Mesodermal cell (in vitro differentiated cells): Measurements from ENCODE around the gene EPC1.
"Not testable (repeated sequence)": the region's sequence is repeated elsewhere in the genome, so short reads cannot be mapped to it uniquely, and the experiment has no call there.

Experiments
- H3K27ac ChIP-seq: 2 replicates; pipeline ENCODE4 v1.7.0; 2013; ENCODE audit warnings: mild to moderate bottlenecking, low read depth, low read length, moderate library complexity; ENCODE audit not compliant: severe bottlenecking
- H3K36me3 ChIP-seq: 2 replicates; pipeline ENCODE4 v1.7.1; 2013; ENCODE audit warnings: mild to moderate bottlenecking, low read length, moderate library complexity; ENCODE audit not compliant: control insufficient read depth, insufficient read depth
- H3K4me1 ChIP-seq: one replicate; pipeline ENCODE4 v1.7.1; 2013; ENCODE audit warnings: mild to moderate bottlenecking, low read length; ENCODE audit not compliant: insufficient read depth, control insufficient read depth, poor library complexity, severe bottlenecking
- H3K4me3 ChIP-seq: 2 replicates; pipeline ENCODE4 v1.7.0; 2013; ENCODE audit warnings: low read length, control low read depth, mild to moderate bottlenecking; ENCODE audit not compliant: insufficient read depth, poor library complexity, severe bottlenecking; ENCODE audit errors: extremely low read depth
- H3K9me3 ChIP-seq: 2 replicates; pipeline ENCODE4 v1.7.1; 2013; ENCODE audit warnings: mild to moderate bottlenecking, low read length, moderate library complexity; ENCODE audit not compliant: control insufficient read depth
- WGBS, 2 experiments: methylation state at CpG; one replicate each; pipeline ENCODE4 v1.1.5; 2013; ENCODE audit warnings: missing lambda C conversion rate in 2 of 2; ENCODE audit not compliant: insufficient coverage in 2 of 2; 5-methylcytosine and 5-hydroxymethylcytosine counted together

The EPC1 gene

DNA sequence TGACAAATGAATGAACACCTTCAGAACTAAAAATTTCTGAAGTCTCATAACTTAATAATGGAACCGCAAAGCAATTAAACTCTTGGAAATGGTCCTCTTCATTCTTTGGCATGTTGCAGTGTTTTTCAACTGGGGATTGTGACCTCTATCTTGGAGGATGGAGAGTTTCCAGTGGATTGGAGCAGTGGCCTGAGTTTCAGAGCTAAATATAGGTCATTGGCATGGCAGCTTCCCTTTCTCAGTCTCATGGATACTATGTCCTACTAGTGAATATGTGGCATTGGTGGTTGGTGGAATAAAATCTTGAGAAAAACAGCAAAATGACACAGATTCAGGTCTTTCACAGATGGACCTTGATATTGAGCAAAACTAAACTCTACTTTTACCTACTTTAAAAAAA lies 24.1 kb upstream of the EPC1 start:
- Histone ChIP-seq H3K9me3 (no peaks in the 10 kb centered on the region), H3K27ac (no peak overlapping the region), H3K4me1 (no peaks in the 10 kb centered on the region), H3K36me3 (peaks cover 17% of the 10 kb centered on the region), H3K4me3 (no peak overlapping the region)
- WGBS, 2 experiments = 89% methylated on average over 1 of the region's 1 CpG; no CpG with 5 or more reads in 1 of the 2 experiments

DNA sequence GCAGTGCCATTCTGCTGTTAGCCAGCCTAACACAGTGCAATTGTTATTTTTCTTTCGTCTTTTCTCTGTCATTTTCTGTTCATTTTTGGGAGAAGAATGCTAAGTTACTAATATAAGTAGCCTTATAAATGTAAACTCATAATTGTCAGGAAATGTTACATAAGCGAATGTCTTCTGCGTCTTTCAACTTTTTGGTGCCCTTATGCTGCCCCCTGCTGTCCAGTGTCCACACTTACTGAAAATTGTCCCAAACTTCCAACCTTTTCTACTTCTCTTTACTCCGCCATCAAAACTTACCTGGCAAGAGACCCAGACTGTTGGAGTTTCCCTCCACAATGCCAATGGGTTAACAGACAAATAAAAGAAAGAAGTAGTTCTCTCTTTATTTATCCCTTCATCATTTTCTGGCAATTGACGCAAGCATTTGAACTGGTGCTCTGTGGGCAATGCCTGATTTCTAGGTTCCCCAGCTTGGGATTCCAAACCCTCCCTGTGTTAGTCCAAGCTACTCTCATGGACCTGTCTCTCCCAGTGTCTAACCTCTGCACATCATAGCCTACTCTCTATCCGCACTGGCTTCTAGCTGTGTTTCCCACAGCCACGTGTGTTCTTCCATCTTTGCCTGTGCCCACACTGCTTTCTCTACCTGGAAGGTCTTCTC lies 21.0 kb upstream of the EPC1 start:
- H3K9me3 ChIP-seq = no peaks in the 10 kb centered on the region
- no peaks in the 10 kb centered on the region for H3K4me1 ChIP-seq
- peak overlapping the region; percentile 20 for H3K27ac ChIP-seq
- H3K4me3 ChIP-seq = no peak overlapping the region
- WGBS, 2 experiments = 73 to 85% methylated on average over 3 to 4 of the region's 7 CpGs
- H3K36me3 ChIP-seq = peaks cover 13% of the 10 kb centered on the region

DNA sequence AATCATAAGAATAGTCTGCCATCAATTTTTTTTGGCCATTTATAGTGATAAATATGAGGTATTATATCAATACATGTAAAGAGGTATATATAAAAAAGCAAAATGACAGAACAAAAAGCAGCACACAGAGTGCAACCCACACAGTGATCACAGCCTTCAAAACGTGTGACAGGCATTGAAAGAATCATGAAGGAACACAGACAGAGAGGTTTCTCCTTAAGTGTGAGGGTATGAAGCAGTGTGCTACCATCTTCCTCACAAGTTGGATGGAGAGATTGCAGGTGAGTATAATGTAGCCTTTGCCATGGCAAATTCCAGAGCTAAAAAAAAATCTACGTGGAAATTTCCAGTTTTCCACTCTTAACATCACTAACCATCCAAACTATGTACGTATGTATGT lies 19.6 kb upstream of the EPC1 start:
- Histone ChIP-seq H3K27ac (no peak overlapping the region), H3K4me3 (no peak overlapping the region), H3K36me3 (peaks cover 5% of the 10 kb centered on the region), H3K9me3 (no peaks in the 10 kb centered on the region), H3K4me1 (no peaks in the 10 kb centered on the region)
- WGBS, 2 experiments = no CpG with 5 or more reads among the region's 3 CpGs

DNA sequence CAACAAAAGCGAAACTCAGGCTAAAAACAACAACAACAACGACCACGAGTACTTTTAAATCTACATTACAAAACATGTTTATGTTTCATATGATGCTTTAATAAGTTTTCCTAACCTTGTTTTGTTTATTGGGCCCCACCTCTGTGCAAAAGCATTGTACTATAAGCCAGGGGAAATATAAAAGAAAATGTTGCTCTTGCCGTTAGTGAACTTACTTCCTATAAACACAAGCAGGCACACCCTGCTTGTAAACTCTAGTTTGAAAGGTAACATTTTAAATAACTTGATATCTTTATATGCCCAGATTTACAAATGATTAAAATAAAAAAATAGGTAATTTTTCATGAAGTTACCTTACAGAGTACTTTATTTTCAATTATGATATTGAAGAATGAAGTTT lies 19.2 kb upstream of the EPC1 start:
- H3K27ac ChIP-seq = no peak overlapping the region
- no peaks in the 10 kb centered on the region for H3K4me1 ChIP-seq
- no CpG with 5 or more reads among the region's 4 CpGs for WGBS, 2 experiments
- peaks cover 9% of the 10 kb centered on the region for H3K36me3 ChIP-seq
- no peaks in the 10 kb centered on the region for H3K9me3 ChIP-seq
- no peak overlapping the region for H3K4me3 ChIP-seq

DNA sequence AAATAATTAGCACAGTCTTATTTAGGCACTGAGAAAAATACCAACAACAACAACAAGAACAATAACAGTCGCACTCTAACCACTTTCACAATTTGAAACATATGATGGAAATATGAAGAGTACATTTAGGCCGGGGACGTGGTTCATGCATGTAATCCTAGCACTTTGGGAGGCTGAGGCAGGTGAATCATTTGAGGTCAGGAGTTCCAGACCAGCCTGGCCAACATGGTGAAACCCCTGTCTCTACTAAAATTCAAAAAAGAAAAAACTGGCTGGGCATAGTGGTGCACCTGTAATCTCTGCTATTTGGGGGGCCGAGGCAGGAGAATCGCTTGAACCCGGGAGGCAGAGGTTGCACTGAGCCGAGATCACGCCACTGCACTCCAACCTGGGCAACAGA lies 18.4 kb upstream of the EPC1 start:
- not testable (repeated sequence) for H3K4me3 ChIP-seq, H3K9me3 ChIP-seq, H3K4me1 ChIP-seq, H3K36me3 ChIP-seq, H3K27ac ChIP-seq
- WGBS, 2 experiments = 90 to 97% methylated on average over 4 to 7 of the region's 8 CpGs

DNA sequence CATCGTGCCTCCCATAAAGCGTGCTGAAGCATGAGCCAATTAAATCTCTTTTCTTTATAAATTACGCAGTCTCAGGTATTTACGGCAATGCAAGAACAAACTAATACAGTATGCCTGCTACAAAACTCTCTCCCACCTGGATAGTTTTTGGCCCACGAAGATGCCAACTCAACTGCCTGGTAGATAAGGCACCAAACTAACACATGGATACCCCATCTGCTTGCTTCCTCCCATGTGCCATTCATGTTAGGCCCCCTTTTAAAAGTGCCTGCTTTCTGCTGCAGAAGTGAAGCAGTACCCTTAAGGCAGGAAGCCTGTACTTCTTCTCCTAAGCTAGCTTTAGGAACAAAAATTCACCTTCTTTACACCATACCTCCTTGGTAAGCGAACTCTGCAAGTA lies 15.6 kb upstream of the EPC1 start:
- Histone ChIP-seq H3K9me3 (no peaks in the 10 kb centered on the region), H3K4me1 (no peaks in the 10 kb centered on the region), H3K27ac (peak overlapping the region; percentile 16), H3K4me3 (no peak overlapping the region), H3K36me3 (peaks cover 10% of the 10 kb centered on the region)
- 91 to 96% methylated on average over 5 of the region's 6 CpGs for WGBS, 2 experiments

DNA sequence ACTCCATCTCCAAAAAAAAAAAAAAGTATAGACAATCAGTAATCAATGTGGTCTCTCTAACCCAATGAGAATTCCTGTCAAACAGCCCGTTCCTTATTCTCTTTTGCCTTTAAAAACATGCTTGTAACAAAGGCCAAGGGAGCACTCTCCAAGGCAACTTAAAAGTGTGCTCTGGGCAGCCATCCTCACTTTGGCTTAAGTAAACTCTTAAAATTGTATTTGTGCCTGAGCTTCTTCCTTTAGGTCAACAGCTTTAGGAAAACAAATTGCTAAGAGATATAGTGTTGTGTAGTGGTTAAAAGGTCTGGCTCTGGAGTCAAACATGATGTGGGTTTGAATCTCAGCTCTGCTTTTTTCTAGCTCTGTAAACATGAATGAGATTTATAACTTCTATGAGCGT lies 13.9 kb upstream of the EPC1 start:
- WGBS, 2 experiments = 100% methylated on average over 1 to 2 of the region's 2 CpGs
- H3K4me3 ChIP-seq = no peak overlapping the region

DNA sequence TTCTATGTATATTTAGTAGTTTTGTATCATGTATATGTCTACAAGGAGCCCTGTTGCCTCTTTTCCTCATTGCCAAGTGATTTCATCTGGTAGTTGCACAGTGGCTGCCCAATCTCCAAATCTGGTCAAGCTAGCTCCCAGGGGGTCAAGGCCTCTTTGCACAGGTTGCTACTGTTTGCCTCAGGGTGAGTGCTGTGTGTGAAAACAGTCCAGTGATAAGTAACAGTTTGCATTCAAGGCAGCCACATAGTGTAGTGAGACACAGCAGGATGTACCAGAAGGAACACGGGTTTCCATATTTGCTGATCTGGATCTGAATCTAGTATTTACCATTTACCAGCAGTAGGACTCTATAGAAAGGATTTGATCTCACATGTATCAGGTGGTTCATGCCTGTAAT lies 13.3 kb upstream of the EPC1 start:
- Histone ChIP-seq H3K4me3 (no peak overlapping the region), H3K9me3 (peaks cover 2% of the 10 kb centered on the region), H3K4me1 (no peaks in the 10 kb centered on the region), H3K36me3 (peaks cover 14% of the 10 kb centered on the region), H3K27ac (no peak overlapping the region)
- 100% methylated on average over 1 of the region's 1 CpG for WGBS, 2 experiments

More for the DNA sequence above, 13.9 kb upstream of the EPC1 start:
- no peaks in the 10 kb centered on the region for H3K4me1 ChIP-seq
- H3K27ac ChIP-seq = no peak overlapping the region
- no peaks in the 10 kb centered on the region for H3K9me3 ChIP-seq
- peaks cover 14% of the 10 kb centered on the region for H3K36me3 ChIP-seq

DNA sequence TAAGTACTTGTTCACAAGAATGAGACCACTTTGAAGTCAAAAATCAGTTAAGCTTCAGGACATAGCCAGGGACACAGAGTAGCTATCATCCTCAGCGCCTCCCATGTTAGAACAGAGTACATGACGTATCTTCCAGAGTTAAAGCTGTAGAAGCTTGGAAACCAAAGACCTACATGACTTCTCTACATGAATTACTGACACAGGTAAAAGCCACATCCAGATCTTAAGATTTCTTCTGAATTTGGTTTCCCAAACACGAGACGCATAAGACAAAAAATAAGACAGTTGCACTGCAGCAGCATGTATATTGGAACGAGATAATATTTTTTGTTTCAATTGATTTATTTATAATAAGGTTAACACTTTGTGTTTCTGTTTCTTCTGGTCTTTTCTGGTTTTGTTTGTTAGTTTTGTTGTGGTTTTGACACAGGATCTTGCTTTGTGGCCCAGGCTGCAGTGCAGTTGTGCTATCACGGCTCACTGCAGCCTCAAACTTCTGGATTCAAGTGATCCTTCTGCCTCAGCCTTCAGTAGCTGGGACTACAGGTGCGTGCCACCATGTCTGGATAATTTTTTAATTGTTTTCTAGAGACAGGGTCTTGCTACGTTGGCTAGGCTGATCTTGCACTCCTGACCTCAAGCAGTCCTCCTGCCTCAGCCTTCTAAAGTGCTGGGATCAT lies 10.2 kb upstream of the EPC1 start:
- H3K9me3 ChIP-seq = peaks cover 7% of the 10 kb centered on the region
- peaks cover 21% of the 10 kb centered on the region for H3K36me3 ChIP-seq
- no peak overlapping the region for H3K27ac ChIP-seq
- 96 to 97% methylated on average over 3 to 6 of the region's 8 CpGs for WGBS, 2 experiments
- no peak overlapping the region for H3K4me3 ChIP-seq
- peaks cover 11% of the 10 kb centered on the region for H3K4me1 ChIP-seq

DNA sequence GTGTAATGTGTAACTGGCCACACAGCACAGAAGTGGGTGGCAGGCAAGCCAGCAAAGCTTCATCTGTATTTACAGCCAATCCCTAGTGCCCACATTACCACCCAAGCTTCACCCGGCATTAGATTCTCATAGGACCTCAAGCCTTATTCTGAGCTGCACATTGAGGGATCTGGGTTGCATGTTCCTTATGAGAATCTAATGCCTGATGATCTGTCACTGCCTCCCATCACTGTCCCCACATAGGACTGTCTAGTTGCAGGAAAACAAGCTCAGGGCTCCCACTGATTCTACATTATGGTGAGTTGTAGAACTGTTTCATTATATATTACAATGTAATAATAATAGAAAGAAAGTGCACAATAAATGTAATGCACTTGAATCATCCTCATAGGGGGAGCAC lies 7.7 kb upstream of the EPC1 start:
- WGBS, 2 experiments = no CpG with 5 or more reads among the region's 1 CpG
- Histone ChIP-seq H3K36me3 (peaks cover 12% of the 10 kb centered on the region), H3K4me1 (peaks cover 11% of the 10 kb centered on the region)
- not testable (repeated sequence) for H3K9me3 ChIP-seq, H3K4me3 ChIP-seq, H3K27ac ChIP-seq

DNA sequence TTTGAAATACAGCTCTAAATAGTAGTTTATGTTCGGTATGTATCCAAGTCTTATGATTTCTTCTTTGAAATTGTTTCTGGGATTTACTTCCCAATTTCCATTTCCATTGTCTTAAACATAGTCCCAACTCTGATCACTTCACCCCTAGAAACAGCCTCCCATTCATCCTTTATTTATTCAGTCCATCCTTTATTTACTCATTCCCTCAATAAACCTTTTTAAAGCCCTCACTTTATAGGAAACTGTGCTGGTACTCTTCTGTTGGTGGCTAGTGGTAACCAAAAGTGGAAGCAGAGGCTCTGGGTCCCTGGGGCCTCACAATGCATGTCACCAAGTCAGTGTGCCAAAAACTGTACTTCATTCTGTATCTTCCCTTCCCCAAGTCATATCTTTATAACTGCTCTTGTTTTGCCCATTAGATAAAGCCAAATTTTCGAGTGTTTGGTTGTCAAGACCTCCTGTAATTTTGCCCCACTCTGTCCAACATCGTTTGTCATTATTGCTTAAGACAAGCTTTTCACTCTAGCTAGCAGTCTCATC lies 3.9 kb upstream of the EPC1 start:
- peaks cover 7% of the 10 kb centered on the region for H3K9me3 ChIP-seq
- 79 to 92% methylated on average over 2 of the region's 3 CpGs for WGBS, 2 experiments
- H3K4me1 ChIP-seq = peaks cover 11% of the 10 kb centered on the region
- no peak overlapping the region for H3K27ac ChIP-seq
- no peak overlapping the region for H3K4me3 ChIP-seq
- peaks cover 7% of the 10 kb centered on the region for H3K36me3 ChIP-seq
